Medulla oblongata (tissue), 1 donor: ENCODE data around the gene RPE.

ENCODE experiments used
- DNase-seq: peaks from one replicate; pipeline ENCODE4 v3.0.0-alpha.2; 2015; ENCODE audit errors: extremely low spot score

The RPE gene

GRCh38 chr2:210000464-210001324, 1.7 kb upstream of the RPE start:
- no peak for DNase-seq

GRCh38 chr2:210003359-210003758, 921 bp downstream of the RPE start:
- DNase-seq: no peak

- no peak for DNase-seq
Observed at GRCh38 chr2:210004881-210005280, 2.4 kb downstream of the RPE start.

GRCh38 chr2:210007895-210008294, 5.5 kb downstream of the RPE start:
- DNase-seq: peak; percentile 50

- no peak for DNase-seq
Observed at GRCh38 chr2:210009126-210009525, 6.7 kb downstream of the RPE start.

- no peak for DNase-seq
Observed at GRCh38 chr2:210009896-210010295, 7.5 kb downstream of the RPE start.

GRCh38 chr2:210020138-210020537, 17.7 kb downstream of the RPE start:
- DNase-seq: no peak

- DNase-seq: no peak
Observed at GRCh38 chr2:210022824-210023223, 20.4 kb downstream of the RPE start.

GRCh38 chr2:210027608-210028007, 25.2 kb downstream of the RPE start:
- no peak for DNase-seq

GRCh38 chr2:210028178-210028577, 25.7 kb downstream of the RPE start:
- DNase-seq: no peak

GRCh38 chr2:210034087-210034683, 31.7 kb downstream of the RPE start:
- no peak for DNase-seq

- DNase-seq: no peak
Observed at GRCh38 chr2:210035679-210036078, 33.2 kb downstream of the RPE start.

- DNase-seq: no peak
Observed at GRCh38 chr2:210038078-210038477, 35.6 kb downstream of the RPE start.

- DNase-seq: peak; percentile 4
Observed at GRCh38 chr2:210046851-210047500, 44.5 kb downstream of the RPE start.

GRCh38 chr2:210049831-210050230, 47.4 kb downstream of the RPE start:
- DNase-seq: no peak

- DNase-seq: no peak
Observed at GRCh38 chr2:210050885-210051284, 48.4 kb downstream of the RPE start.

- DNase-seq: no peak
Observed at GRCh38 chr2:210054696-210055095, 52.3 kb downstream of the RPE start.

GRCh38 chr2:210055825-210056224, 53.4 kb downstream of the RPE start:
- no peak for DNase-seq

GRCh38 chr2:210063306-210063705, 60.9 kb downstream of the RPE start:
- no peak for DNase-seq
